Measurements from ENCODE around the gene TADA1. TPM values are rescaled to one million over a fixed set of nuclear protein-coding genes. Genes with fewer than 3 reads are reported as not detected.

TADA1 gene
- polyA plus RNA-seq (2013, experiment 1 of 2), result 23.3 TPM
- 24.7 TPM for polyA plus RNA-seq (2013, experiment 2 of 2)

GRCh38 chr1:166875734-166876539 is at the start of gene TADA1:
TSS of gene TADA1 (minus strand) at chr1:166876264. CDS start at chr1:166876233, 31 bp downstream.
- Histone ChIP-seq H3K36me3 (ENCODE audit: insufficient read depth, low read length) (peaks cover 8% of the 10 kb centered on the region; the same call in 1 of the 2 replicates), H3K4me1 (ENCODE audit: insufficient read depth, low read length) (peaks cover 13% of the 10 kb centered on the region), H3K27ac (ENCODE audit: low read depth, low read length) (peak within 1 kb of the TSS; percentile 93), H3K9ac (ENCODE audit: low read depth, low read length) (peak within 1 kb of the TSS; percentile 98), H3K27me3 (ENCODE audit: insufficient read depth, low read length) (no peaks in the 10 kb centered on the region), H3K9me3 (ENCODE audit: insufficient read depth, low read depth, low read length) (no peaks in the 10 kb centered on the region), H3K4me3 (ENCODE audit: low read length) (peak within 1 kb of the TSS; percentile 79)
- under 1% methylated on average over 84 of the region's 84 CpGs for WGBS

GRCh38 chr1:166924823-166925541 is 48.9 kb upstream of the TADA1 start:
- no peak overlapping the region for H3K27ac ChIP-seq (ENCODE audit: low read depth, low read length)
- no peaks in the 10 kb centered on the region for H3K9me3 ChIP-seq (ENCODE audit: insufficient read depth, low read depth, low read length)
- H3K9ac ChIP-seq (ENCODE audit: low read depth, low read length), result no peak overlapping the region
- peaks cover 9% of the 10 kb centered on the region; the same call in 1 of the 2 replicates for H3K4me1 ChIP-seq (ENCODE audit: insufficient read depth, low read length)
- H3K4me3 ChIP-seq (ENCODE audit: low read length), result no peak overlapping the region
- WGBS, result 74% methylated on average over 3 of the region's 3 CpGs
- no peaks in the 10 kb centered on the region for H3K36me3 ChIP-seq (ENCODE audit: insufficient read depth, low read length)
- peaks cover 36% of the 10 kb centered on the region for H3K27me3 ChIP-seq (ENCODE audit: insufficient read depth, low read length)

- H3K9me3 ChIP-seq (ENCODE audit: insufficient read depth, low read depth, low read length), result no peaks in the 10 kb centered on the region
- H3K9ac ChIP-seq (ENCODE audit: low read depth, low read length), result peak overlapping the region; percentile 58
- peaks cover 4% of the 10 kb centered on the region; the same call in 1 of the 2 replicates for H3K4me1 ChIP-seq (ENCODE audit: insufficient read depth, low read length)
- 8% methylated on average over 113 of the region's 113 CpGs for WGBS
- H3K27ac ChIP-seq (ENCODE audit: low read depth, low read length), result no peak overlapping the region
- no peaks in the 10 kb centered on the region for H3K36me3 ChIP-seq (ENCODE audit: insufficient read depth, low read length)
- H3K4me3 ChIP-seq (ENCODE audit: low read length), result peak overlapping the region; percentile 58
- H3K27me3 ChIP-seq (ENCODE audit: insufficient read depth, low read length), result peaks cover 61% of the 10 kb centered on the region
Measured at GRCh38 chr1:166920561-166921475, 44.8 kb upstream of the TADA1 start.

- Histone ChIP-seq H3K4me3 (ENCODE audit: low read length) (no peak overlapping the region), H3K27me3 (ENCODE audit: insufficient read depth, low read length) (peaks cover 61% of the 10 kb centered on the region), H3K9ac (ENCODE audit: low read depth, low read length) (no peak overlapping the region), H3K27ac (ENCODE audit: low read depth, low read length) (no peak overlapping the region), H3K4me1 (ENCODE audit: insufficient read depth, low read length) (no peaks in the 10 kb centered on the region; the same call in 1 of the 2 replicates), H3K9me3 (ENCODE audit: insufficient read depth, low read depth, low read length) (no peaks in the 10 kb centered on the region), H3K36me3 (ENCODE audit: insufficient read depth, low read length) (no peaks in the 10 kb centered on the region)
- 86% methylated on average over 2 of the region's 2 CpGs for WGBS
Measured at GRCh38 chr1:166918956-166919316, 42.9 kb upstream of the TADA1 start.

- 88% methylated on average over 5 of the region's 6 CpGs for WGBS
Measured at GRCh38 chr1:166918088-166918955, 42.3 kb upstream of the TADA1 start.

GRCh38 chr1:166915941-166916340 is 39.9 kb upstream of the TADA1 start:
- WGBS, result 53% methylated on average over 4 of the region's 4 CpGs
- H3K4me1 ChIP-seq (ENCODE audit: insufficient read depth, low read length), result no peaks in the 10 kb centered on the region; the same call in 1 of the 2 replicates
- H3K27me3 ChIP-seq (ENCODE audit: insufficient read depth, low read length), result peaks cover 34% of the 10 kb centered on the region

More at GRCh38 chr1:166918088-166918955, 42.3 kb upstream of the TADA1 start:
- Histone ChIP-seq H3K4me3 (ENCODE audit: low read length) (no peak overlapping the region), H3K27ac (ENCODE audit: low read depth, low read length) (no peak overlapping the region), H3K9ac (ENCODE audit: low read depth, low read length) (no peak overlapping the region), H3K36me3 (ENCODE audit: insufficient read depth, low read length) (no peaks in the 10 kb centered on the region), H3K27me3 (ENCODE audit: insufficient read depth, low read length) (peaks cover 58% of the 10 kb centered on the region), H3K9me3 (ENCODE audit: insufficient read depth, low read depth, low read length) (no peaks in the 10 kb centered on the region), H3K4me1 (ENCODE audit: insufficient read depth, low read length) (no peaks in the 10 kb centered on the region; the same call in 1 of the 2 replicates)

GRCh38 chr1:166915042-166915441 is 39.0 kb upstream of the TADA1 start:
- Histone ChIP-seq H3K4me3 (ENCODE audit: low read length) (no peak overlapping the region), H3K27ac (ENCODE audit: low read depth, low read length) (no peak overlapping the region), H3K4me1 (ENCODE audit: insufficient read depth, low read length) (no peaks in the 10 kb centered on the region; the same call in 1 of the 2 replicates), H3K27me3 (ENCODE audit: insufficient read depth, low read length) (peaks cover 25% of the 10 kb centered on the region), H3K9ac (ENCODE audit: low read depth, low read length) (no peak overlapping the region), H3K36me3 (ENCODE audit: insufficient read depth, low read length) (no peaks in the 10 kb centered on the region), H3K9me3 (ENCODE audit: insufficient read depth, low read depth, low read length) (peaks cover 17% of the 10 kb centered on the region)
- 91% methylated on average over 1 of the region's 1 CpG for WGBS

More at GRCh38 chr1:166915941-166916340, 39.9 kb upstream of the TADA1 start:
- Histone ChIP-seq H3K4me3 (ENCODE audit: low read length) (no peak overlapping the region), H3K9me3 (ENCODE audit: insufficient read depth, low read depth, low read length) (peaks cover 12% of the 10 kb centered on the region), H3K27ac (ENCODE audit: low read depth, low read length) (no peak overlapping the region), H3K9ac (ENCODE audit: low read depth, low read length) (no peak overlapping the region), H3K36me3 (ENCODE audit: insufficient read depth, low read length) (no peaks in the 10 kb centered on the region)

- Histone ChIP-seq H3K9ac (ENCODE audit: low read depth, low read length) (no peak overlapping the region), H3K9me3 (ENCODE audit: insufficient read depth, low read depth, low read length) (peaks cover 17% of the 10 kb centered on the region), H3K27me3 (ENCODE audit: insufficient read depth, low read length) (peaks cover 16% of the 10 kb centered on the region), H3K4me1 (ENCODE audit: insufficient read depth, low read length) (no peaks in the 10 kb centered on the region; the same call in 1 of the 2 replicates), H3K36me3 (ENCODE audit: insufficient read depth, low read length) (no peaks in the 10 kb centered on the region), H3K27ac (ENCODE audit: low read depth, low read length) (no peak overlapping the region), H3K4me3 (ENCODE audit: low read length) (no peak overlapping the region)
- 100% methylated on average over 2 of the region's 3 CpGs for WGBS
Measured at GRCh38 chr1:166914111-166914510, 38.0 kb upstream of the TADA1 start.

GRCh38 chr1:166911624-166912023 is 35.6 kb upstream of the TADA1 start:
- no peak overlapping the region for H3K27ac ChIP-seq (ENCODE audit: low read depth, low read length)
- no peaks in the 10 kb centered on the region; the same call in 1 of the 2 replicates for H3K4me1 ChIP-seq (ENCODE audit: insufficient read depth, low read length)
- H3K36me3 ChIP-seq (ENCODE audit: insufficient read depth, low read length), result no peaks in the 10 kb centered on the region
- no peak overlapping the region for H3K9ac ChIP-seq (ENCODE audit: low read depth, low read length)
- no peaks in the 10 kb centered on the region for H3K27me3 ChIP-seq (ENCODE audit: insufficient read depth, low read length)
- H3K4me3 ChIP-seq (ENCODE audit: low read length), result no peak overlapping the region
- WGBS, result no CpG with 5 or more reads among the region's 1 CpG
- H3K9me3 ChIP-seq (ENCODE audit: insufficient read depth, low read depth, low read length), result peaks cover 17% of the 10 kb centered on the region

All from HUES64 (cell line).